SK-N-SH (cell line): ENCODE results near the gene LGSN. TPM values are rescaled to one million over a fixed set of nuclear protein-coding genes. Genes with fewer than 3 reads are reported as not detected.

Experiments used
- CTCF ChIA-PET: fragments of 300-600, 350-600 bp; formaldehyde crosslinking; extraction: SDS; loops from one replicate; lab custom pipeline; 2021; lab: Yijun Ruan, JAX
- POLR2A ChIA-PET: fragments of 350-600 bp; sonication (Branson Sonifier 250); formaldehyde crosslinking; extraction: SDS; loops from one replicate; lab custom pipeline; 2020; ENCODE audit warnings: antibody characterized with exemption, inconsistent platforms; lab: Yijun Ruan, JAX
- DNase-seq: peaks from one replicate; pipeline ENCODE4 v3.0.0; 2012
- H2AFZ ChIP-seq: fragments of 200-600 bp; sonication (generic); 2 replicates; pipeline ENCODE4 v1.8.1; 2016; ENCODE audit warnings: antibody characterized with exemption, mild to moderate bottlenecking, low read depth
- H3F3A ChIP-seq: fragments of 200-600 bp; sonication (generic); replicated peaks from 2 replicates; pipeline ENCODE3; 2016; ENCODE audit warnings: antibody characterized with exemption, mild to moderate bottlenecking; ENCODE audit not compliant: insufficient read depth
- H3K27ac ChIP-seq, 2 experiments: fragments of 200-500 bp in 1 of 2; fragments of 200-600 bp in 1 of 2; sonication (Bioruptor generic) in 1 of 2; sonication (generic), shearing (Covaris generic) in 1 of 2; 2 replicates each; pipeline versions ENCODE4 v1.5.1 to v1.6.1; 2014 to 2016; ENCODE audit warnings: low read depth in 2 of 2, inconsistent platforms in 1 of 2, low read length in 1 of 2, mild to moderate bottlenecking in 1 of 2, mixed read lengths in 1 of 2
- H3K27me3 ChIP-seq: fragments of 200-600 bp; sonication (generic), shearing (Covaris generic); 2 replicates; pipeline ENCODE4 v1.6.1; 2016; ENCODE audit warnings: mixed run types; ENCODE audit not compliant: insufficient read depth
- H3K36me3 ChIP-seq, 2 experiments: fragments of 200-500 bp in 1 of 2; fragments of 200-600 bp in 1 of 2; sonication (Bioruptor generic) in 1 of 2; sonication (generic) in 1 of 2; replicated peaks in 1 of 2; 2 replicates each; pipeline versions ENCODE3 to v1.5.1; 2014 to 2016; ENCODE audit warnings: low read length in 1 of 2, mild to moderate bottlenecking in 1 of 2; ENCODE audit not compliant: insufficient read depth in 2 of 2, control insufficient read depth in 1 of 2
- H3K4me1 ChIP-seq, 2 experiments: fragments of 200-500 bp in 1 of 2; fragments of 200-600 bp in 1 of 2; sonication (Bioruptor generic) in 1 of 2; sonication (generic), shearing (Covaris generic) in 1 of 2; 2 replicates each; pipeline versions ENCODE4 v1.5.1 to v1.6.1; 2014 to 2016; ENCODE audit warnings: low read depth in 1 of 2, low read length in 1 of 2, mixed run types in 1 of 2; ENCODE audit not compliant: insufficient read depth in 2 of 2, control insufficient read depth in 1 of 2
- H3K4me2 ChIP-seq: fragments of 200-600 bp; sonication (generic), shearing (Covaris generic); 2 replicates; pipeline ENCODE4 v1.6.1; 2017; ENCODE audit warnings: mixed run types
- H3K4me3 ChIP-seq, 2 experiments: fragments of 200-500 bp in 1 of 2; fragments of 200-600 bp in 1 of 2; sonication (Bioruptor generic) in 1 of 2; sonication (generic), shearing (Covaris generic) in 1 of 2; 2 replicates each; pipeline versions ENCODE4 v1.5.1 to v1.8.1; 2014 to 2016; ENCODE audit warnings: low read depth in 2 of 2, inconsistent platforms in 1 of 2, low read length in 1 of 2, mild to moderate bottlenecking in 1 of 2, mixed read lengths in 1 of 2, moderate library complexity in 1 of 2
- H3K79me2 ChIP-seq: fragments of 200-600 bp; sonication (generic); 2 replicates; pipeline ENCODE4 v1.8.1; 2017; ENCODE audit warnings: mild to moderate bottlenecking; ENCODE audit not compliant: insufficient read depth
- H3K9ac ChIP-seq: fragments of 200-600 bp; sonication (generic); 2 replicates; pipeline ENCODE4 v1.6.1; 2017; ENCODE audit warnings: mixed run types
- H3K9me2 ChIP-seq: fragments of 200-600 bp; sonication (generic); 2 replicates; pipeline ENCODE4 v1.6.1; 2017; ENCODE audit warnings: mixed run types
- H3K9me3 ChIP-seq: fragments of 200-600 bp; sonication (generic); 2 replicates; pipeline ENCODE4 v1.6.1; 2017; ENCODE audit warnings: mixed run types, mild to moderate bottlenecking, moderate library complexity
- H4K20me1 ChIP-seq: fragments of 200-600 bp; sonication (generic); 2 replicates; pipeline ENCODE4 v1.6.1; 2017; ENCODE audit warnings: mild to moderate bottlenecking, mixed run types; ENCODE audit not compliant: insufficient read depth
- CHD2 ChIP-seq: fragments of 150-350 bp; IDR thresholded peaks from 2 replicates; pipeline ENCODE4 v1.6.1; 2018; ENCODE audit warnings: low read length; ENCODE audit not compliant: partially characterized antibody
- EP300 ChIP-seq, 2 experiments: IDR thresholded peaks; 2 replicates each; pipeline versions ENCODE4 v1.4.0 to v1.6.1; 2012; ENCODE audit warnings: borderline replicate concordance in 1 of 2, low read depth in 1 of 2, low read length in 1 of 2
- FOSL2 ChIP-seq: IDR thresholded peaks from 2 replicates; pipeline ENCODE4 v1.4.0; 2012; ENCODE audit warnings: low read depth, mild to moderate bottlenecking, moderate library complexity, borderline replicate concordance
- GATA2 ChIP-seq: sonication (generic); formaldehyde crosslinking; IDR thresholded peaks from 2 replicates; pipeline ENCODE4 v1.5.0; 2020; ENCODE audit warnings: mild to moderate bottlenecking, missing genetic modification reagents
- JUND ChIP-seq: IDR thresholded peaks from 2 replicates; pipeline ENCODE4 v1.4.0; 2012
- MXI1 ChIP-seq: IDR thresholded peaks from 2 replicates; pipeline ENCODE4 v1.6.1; 2012; ENCODE audit warnings: mild to moderate bottlenecking, low read depth, low read length, improper control_type of control experiment
- NRF1 ChIP-seq: IDR thresholded peaks from 2 replicates; pipeline ENCODE4 v1.6.1; 2012; ENCODE audit warnings: low read depth, mild to moderate bottlenecking, low read length
- SMC3 ChIP-seq: IDR thresholded peaks from 2 replicates; pipeline ENCODE4 v1.6.1; 2012; ENCODE audit warnings: low read depth, low read length, improper control_type of control experiment
- WGBS: methylation state at CpG from one replicate; pipeline ENCODE4 v1.1.6; 2017; ENCODE audit warnings: low lambda C conversion rate; 5-methylcytosine and 5-hydroxymethylcytosine counted together
- polyA plus RNA-seq, 3 experiments: library from polyadenylated mRNA; depleted of rRNA; stranded (reverse); fragments of >200 nt; gene quantifications; 2 replicates each; pipeline ENCODE4 v1.2.3, GENCODE V29; 2012
- TF ChIP-seq, protein P1 (sequence below): fragments of 150-350 bp; IDR thresholded peaks from 2 replicates; pipeline ENCODE4 v1.6.1; 2016; ENCODE audit warnings: mild to moderate bottlenecking, low read depth, low read length
- TF ChIP-seq, protein P2 (sequence below): fragments of 150-350 bp; IDR thresholded peaks from 2 replicates; pipeline ENCODE4 v1.6.1; 2017; ENCODE audit warnings: antibody characterized with exemption, low read length, low read depth, borderline replicate concordance
- TF ChIP-seq, protein P3 (sequence below): IDR thresholded peaks from 2 replicates; pipeline ENCODE4 v1.6.1; 2012; ENCODE audit warnings: mild to moderate bottlenecking, low read depth, low read length, moderate library complexity
- TF ChIP-seq, protein P4 (sequence below): IDR thresholded peaks from 2 replicates; pipeline ENCODE4; 2012

Gene LGSN
- polyA plus RNA-seq, 1 of the 3 experiments (the other 2 are of a cell fraction) = not detected

DNA sequence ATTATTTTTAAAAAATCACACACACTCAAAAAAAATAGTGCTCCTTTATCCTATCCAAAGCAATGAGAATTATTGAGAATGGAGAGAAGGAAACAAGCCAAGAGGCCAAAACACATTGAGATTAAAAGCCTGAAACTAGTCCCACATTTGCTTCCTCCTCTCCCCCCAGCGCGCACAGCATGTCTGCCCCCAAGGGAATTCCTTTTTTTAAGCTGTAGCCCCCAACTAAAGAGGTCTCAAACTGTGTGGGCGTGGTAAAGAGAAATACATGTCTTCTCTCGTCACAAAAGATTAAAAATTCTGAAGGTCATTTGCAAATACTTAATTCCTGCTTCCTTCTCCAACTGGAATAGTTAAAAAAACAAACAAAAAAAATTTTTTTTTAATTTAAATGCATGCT is 52.7 kb downstream of the LGSN start:
- TF ChIP-seq, protein P1, sequence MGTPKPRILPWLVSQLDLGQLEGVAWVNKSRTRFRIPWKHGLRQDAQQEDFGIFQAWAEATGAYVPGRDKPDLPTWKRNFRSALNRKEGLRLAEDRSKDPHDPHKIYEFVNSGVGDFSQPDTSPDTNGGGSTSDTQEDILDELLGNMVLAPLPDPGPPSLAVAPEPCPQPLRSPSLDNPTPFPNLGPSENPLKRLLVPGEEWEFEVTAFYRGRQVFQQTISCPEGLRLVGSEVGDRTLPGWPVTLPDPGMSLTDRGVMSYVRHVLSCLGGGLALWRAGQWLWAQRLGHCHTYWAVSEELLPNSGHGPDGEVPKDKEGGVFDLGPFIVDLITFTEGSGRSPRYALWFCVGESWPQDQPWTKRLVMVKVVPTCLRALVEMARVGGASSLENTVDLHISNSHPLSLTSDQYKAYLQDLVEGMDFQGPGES = no peak
- TF ChIP-seq MXI1 = no peak
- TF ChIP-seq, protein P2, sequence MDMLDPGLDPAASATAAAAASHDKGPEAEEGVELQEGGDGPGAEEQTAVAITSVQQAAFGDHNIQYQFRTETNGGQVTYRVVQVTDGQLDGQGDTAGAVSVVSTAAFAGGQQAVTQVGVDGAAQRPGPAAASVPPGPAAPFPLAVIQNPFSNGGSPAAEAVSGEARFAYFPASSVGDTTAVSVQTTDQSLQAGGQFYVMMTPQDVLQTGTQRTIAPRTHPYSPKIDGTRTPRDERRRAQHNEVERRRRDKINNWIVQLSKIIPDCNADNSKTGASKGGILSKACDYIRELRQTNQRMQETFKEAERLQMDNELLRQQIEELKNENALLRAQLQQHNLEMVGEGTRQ = no peak
- TF ChIP-seq EP300 (IDR thresholded peaks at IDR 0.05; ENCODE audit: borderline replicate concordance in 1 of 2, low read depth in 1 of 2, low read length in 1 of 2) = no peak
- no peak for TF ChIP-seq NRF1
- TF ChIP-seq, protein P3, sequence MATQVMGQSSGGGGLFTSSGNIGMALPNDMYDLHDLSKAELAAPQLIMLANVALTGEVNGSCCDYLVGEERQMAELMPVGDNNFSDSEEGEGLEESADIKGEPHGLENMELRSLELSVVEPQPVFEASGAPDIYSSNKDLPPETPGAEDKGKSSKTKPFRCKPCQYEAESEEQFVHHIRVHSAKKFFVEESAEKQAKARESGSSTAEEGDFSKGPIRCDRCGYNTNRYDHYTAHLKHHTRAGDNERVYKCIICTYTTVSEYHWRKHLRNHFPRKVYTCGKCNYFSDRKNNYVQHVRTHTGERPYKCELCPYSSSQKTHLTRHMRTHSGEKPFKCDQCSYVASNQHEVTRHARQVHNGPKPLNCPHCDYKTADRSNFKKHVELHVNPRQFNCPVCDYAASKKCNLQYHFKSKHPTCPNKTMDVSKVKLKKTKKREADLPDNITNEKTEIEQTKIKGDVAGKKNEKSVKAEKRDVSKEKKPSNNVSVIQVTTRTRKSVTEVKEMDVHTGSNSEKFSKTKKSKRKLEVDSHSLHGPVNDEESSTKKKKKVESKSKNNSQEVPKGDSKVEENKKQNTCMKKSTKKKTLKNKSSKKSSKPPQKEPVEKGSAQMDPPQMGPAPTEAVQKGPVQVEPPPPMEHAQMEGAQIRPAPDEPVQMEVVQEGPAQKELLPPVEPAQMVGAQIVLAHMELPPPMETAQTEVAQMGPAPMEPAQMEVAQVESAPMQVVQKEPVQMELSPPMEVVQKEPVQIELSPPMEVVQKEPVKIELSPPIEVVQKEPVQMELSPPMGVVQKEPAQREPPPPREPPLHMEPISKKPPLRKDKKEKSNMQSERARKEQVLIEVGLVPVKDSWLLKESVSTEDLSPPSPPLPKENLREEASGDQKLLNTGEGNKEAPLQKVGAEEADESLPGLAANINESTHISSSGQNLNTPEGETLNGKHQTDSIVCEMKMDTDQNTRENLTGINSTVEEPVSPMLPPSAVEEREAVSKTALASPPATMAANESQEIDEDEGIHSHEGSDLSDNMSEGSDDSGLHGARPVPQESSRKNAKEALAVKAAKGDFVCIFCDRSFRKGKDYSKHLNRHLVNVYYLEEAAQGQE = no peak
- TF ChIP-seq, all 33 proteins: peak for 0
- H3F3A ChIP-seq = no peaks in the 10 kb centered on the region
- ChIA-PET POLR2A (no interaction called here), CTCF (no interaction called here)
- H3K27me3 ChIP-seq = no peaks in the 10 kb centered on the region
- no peak for DNase-seq
- H3K9ac ChIP-seq = no peak overlapping the region
- H3K4me1 ChIP-seq = no peaks in the 10 kb centered on the region
- H4K20me1 ChIP-seq = no peaks in the 10 kb centered on the region
- no peaks in the 10 kb centered on the region for H3K9me2 ChIP-seq
- WGBS = 12% methylated on average over 4 of the region's 4 CpGs
- no peaks in the 10 kb centered on the region for H3K79me2 ChIP-seq
- no peak overlapping the region for H3K4me3 ChIP-seq
- H2AFZ ChIP-seq = no peak overlapping the region
- no peak overlapping the region for H3K27ac ChIP-seq
- no peaks in the 10 kb centered on the region for H3K36me3 ChIP-seq
- H3K9me3 ChIP-seq = no peaks in the 10 kb centered on the region
- no peak overlapping the region for H3K4me2 ChIP-seq

DNA sequence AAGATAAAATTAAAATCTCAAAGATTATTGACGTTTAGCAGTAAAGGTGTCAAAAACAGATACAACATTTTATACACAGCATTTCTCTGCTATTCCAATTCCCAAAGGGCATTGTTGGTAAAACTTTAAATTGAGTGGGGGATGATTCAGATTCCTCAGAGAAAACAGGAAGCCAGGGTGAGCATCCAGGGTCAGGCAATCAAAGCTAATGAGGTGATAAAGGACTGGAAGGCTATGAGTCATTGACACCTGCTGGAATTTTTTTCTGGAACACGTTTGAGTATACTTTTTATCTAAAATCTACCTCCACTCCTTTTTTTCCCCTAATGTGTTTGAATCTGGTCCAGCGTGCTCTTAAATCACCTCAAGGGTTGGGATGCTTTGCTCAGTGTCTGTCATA is 56.3 kb downstream of the LGSN start:
- Histone ChIP-seq H3K36me3 (no peaks in the 10 kb centered on the region), H3K9me2 (no peaks in the 10 kb centered on the region), H3K4me1 (no peaks in the 10 kb centered on the region), H3K4me2 (no peak overlapping the region), H3F3A (no peaks in the 10 kb centered on the region), H3K4me3 (no peak overlapping the region), H4K20me1 (no peaks in the 10 kb centered on the region), H3K27me3 (no peaks in the 10 kb centered on the region), H3K27ac (no peak overlapping the region), H3K79me2 (no peaks in the 10 kb centered on the region), H3K9me3 (no peaks in the 10 kb centered on the region), H3K9ac (no peak overlapping the region), H2AFZ (no peak overlapping the region)
- ChIA-PET CTCF (no interaction called here), POLR2A (no interaction called here)
- no peak for DNase-seq
- 16% methylated on average over 3 of the region's 3 CpGs for WGBS
- TF ChIP-seq SMC3 = no peak
- TF ChIP-seq, protein P4, sequence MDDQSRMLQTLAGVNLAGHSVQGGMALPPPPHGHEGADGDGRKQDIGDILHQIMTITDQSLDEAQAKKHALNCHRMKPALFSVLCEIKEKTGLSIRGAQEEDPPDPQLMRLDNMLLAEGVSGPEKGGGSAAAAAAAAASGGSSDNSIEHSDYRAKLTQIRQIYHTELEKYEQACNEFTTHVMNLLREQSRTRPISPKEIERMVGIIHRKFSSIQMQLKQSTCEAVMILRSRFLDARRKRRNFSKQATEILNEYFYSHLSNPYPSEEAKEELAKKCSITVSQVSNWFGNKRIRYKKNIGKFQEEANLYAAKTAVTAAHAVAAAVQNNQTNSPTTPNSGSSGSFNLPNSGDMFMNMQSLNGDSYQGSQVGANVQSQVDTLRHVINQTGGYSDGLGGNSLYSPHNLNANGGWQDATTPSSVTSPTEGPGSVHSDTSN = no peak
- TF ChIP-seq NRF1 = no peak
- no peak for TF ChIP-seq EP300 (IDR thresholded peaks at IDR 0.05; ENCODE audit: borderline replicate concordance in 1 of 2, low read depth in 1 of 2, low read length in 1 of 2)
- TF ChIP-seq CHD2 = no peak
- TF ChIP-seq GATA2 (CRISPR knock-in tag) = no peak
- no peak for TF ChIP-seq JUND
- no peak for TF ChIP-seq FOSL2
